GM19035 (cell line): ENCODE data around the gene VARS2.
"Not testable (repeated sequence)": the region's sequence is repeated elsewhere in the genome, so short reads cannot be mapped to it uniquely, and the experiment has no call there.

Experiments
- ATAC-seq: cut with Tn5 transposase; IDR thresholded peaks from one replicate; pipeline ENCODE4 v1.9.1; 2021; ENCODE audit not compliant: unreplicated experiment

Gene VARS2

GRCh38 chr6:30898750-30899360 is 15.2 kb upstream of the VARS2 start:
- no peak for ATAC-seq

GRCh38 chr6:30900863-30901417 is 13.1 kb upstream of the VARS2 start:
- no peak for ATAC-seq

GRCh38 chr6:30901436-30901835 is 12.6 kb upstream of the VARS2 start:
- ATAC-seq = no peak

DNA sequence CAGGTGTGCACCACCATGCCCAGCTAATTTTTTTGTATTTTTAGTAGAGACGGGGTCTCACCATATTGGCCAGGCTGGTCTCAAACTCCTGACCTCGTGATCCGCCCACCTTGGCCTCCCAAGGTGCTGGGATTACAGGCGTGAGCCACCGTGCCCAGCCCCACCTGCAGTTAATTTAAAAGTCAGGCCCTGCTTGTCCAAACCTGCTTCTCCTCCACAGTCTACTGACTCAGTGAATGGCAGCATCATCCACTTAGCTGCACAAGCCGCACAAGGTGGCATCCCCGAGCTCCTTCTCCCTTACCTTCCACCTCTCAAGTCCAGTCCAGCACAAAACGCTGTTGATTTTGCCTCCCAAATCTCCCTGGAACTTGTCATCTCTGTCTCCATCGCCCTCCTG is 11.8 kb upstream of the VARS2 start:
- ATAC-seq = not testable (repeated sequence)

- no peak for ATAC-seq
These were observed 11.3 kb upstream of the VARS2 start for GRCh38 chr6:30902709-30903108.

DNA sequence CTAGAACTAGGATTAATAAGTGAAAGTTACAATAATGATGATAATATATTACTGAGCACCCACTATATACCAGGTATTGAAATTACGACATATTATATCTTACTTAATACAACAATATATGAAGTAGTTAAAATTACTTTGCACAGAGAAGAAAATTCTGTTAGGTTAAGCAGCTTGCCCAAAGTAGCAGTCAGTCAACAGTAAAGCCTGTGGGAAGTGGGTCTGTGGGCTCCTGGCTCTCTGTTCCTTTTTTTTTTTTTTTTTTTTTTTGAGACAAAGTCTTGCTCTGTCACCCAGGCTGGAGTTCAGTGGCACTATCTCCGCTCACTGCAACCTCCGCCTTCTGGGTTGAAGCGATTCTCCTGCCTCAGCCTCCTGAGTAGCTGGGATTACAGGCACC is 10.8 kb upstream of the VARS2 start:
- ATAC-seq = no peak

GRCh38 chr6:30907290-30907757 is 6.7 kb upstream of the VARS2 start:
- ATAC-seq = not testable (repeated sequence)

DNA sequence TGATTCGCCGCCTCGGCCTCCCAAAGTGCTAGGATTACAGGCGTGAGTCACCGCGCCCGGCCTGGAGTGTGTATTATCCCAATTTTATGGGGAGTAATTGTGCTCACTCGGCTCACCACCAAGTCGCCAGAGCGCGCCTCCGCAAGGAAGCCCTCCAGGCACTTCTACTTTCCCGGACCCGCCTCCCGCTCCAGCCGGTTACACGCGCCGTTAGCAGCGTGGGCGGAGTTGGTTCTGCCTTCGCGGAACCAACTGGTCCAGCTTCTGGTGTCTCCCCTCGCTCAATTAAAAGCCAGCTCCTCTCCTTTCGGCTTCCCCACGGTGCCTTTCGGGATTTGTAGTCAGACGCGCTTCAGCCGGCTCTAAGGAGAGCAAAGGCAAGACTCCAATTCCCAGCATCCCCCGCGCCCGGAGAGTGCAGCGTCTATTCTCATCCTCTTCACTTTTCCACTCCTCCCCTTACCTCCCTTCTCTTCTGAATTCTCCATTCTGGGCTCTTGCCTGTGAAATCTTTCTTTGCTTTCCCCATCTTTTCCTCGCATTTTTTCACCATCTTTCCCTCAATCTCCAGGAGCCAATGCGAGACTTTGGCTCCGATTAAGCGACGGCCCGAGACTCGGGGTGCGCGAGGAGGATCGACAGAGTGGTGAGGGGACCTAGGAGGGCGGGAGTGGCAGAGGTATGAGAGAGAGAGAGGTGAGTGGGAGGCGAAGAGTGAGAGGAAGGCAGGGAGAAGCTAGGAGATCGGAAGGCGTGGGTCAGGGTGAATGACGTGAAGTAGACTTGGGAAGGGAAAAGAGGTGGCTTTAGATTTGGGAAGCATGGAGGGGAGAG is 6.1 kb upstream of the VARS2 start, which contains the start of gene GTF2H4:
Gene GTF2H4 (plus strand): TSS at position 450 of the 834 bp plus-strand sequence.
- peak; percentile 96 for ATAC-seq

DNA sequence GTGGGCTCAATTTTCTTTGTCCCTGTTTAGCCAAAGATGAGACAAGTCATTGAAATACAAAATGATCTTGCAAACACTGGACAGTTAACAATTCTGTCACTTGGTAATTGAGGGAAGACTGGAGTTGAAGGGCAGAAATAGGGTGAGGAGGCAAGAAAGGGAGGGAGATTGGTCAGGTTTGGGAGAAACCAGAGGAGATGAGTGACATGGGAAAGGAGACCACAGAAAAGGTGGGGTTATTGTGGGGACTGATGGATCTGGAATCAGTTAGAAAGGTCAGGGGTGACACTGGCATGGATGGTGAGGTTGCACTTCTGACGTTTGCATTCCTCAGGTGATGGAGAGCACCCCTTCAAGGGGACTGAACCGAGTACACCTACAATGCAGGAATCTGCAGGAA is 5.3 kb upstream of the VARS2 start:
- no peak for ATAC-seq

- ATAC-seq = not testable (repeated sequence)
These were observed 3.6 kb upstream of the VARS2 start for GRCh38 chr6:30910473-30910872.

DNA sequence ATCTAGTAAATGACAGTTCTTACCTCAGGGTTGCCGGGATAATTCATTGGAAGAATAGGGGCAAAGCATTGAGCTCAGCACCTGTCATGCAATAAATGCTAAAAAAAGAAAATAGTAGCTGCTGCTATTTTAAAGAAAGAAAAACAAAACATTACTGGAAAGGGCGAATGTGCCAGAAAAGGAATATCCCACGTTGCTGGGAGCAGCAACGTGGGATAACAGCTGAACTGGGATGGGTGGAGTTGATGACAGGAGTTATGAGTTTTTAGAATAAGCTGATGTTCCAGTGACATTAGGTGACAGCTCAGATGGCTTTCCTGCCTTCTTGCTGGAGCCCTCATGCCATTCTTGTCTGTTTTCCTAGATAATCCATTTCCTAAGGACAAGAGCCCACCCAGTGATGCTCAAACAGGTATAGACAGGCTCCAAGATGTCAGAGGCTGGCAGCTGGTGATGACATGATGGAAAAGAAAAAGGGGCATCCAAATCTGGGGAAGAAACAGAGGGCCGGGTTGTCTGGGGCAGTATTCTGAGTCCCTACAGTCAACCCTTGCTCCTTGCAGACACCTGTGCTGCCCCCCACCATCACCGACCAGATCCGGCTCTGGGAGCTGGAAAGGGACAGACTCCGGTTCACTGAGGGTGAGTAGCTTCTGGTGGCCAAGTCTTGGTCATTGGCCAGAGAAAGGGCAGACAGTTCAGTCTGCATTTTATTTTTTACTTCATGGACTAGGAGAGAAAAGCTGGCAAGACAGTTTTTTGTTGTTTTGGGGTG is 1.1 kb upstream of the VARS2 start:
- ATAC-seq = no peak

GRCh38 chr6:30913721-30914075 is 340 bp upstream of the VARS2 start:
- peak; percentile 13 for ATAC-seq

DNA sequence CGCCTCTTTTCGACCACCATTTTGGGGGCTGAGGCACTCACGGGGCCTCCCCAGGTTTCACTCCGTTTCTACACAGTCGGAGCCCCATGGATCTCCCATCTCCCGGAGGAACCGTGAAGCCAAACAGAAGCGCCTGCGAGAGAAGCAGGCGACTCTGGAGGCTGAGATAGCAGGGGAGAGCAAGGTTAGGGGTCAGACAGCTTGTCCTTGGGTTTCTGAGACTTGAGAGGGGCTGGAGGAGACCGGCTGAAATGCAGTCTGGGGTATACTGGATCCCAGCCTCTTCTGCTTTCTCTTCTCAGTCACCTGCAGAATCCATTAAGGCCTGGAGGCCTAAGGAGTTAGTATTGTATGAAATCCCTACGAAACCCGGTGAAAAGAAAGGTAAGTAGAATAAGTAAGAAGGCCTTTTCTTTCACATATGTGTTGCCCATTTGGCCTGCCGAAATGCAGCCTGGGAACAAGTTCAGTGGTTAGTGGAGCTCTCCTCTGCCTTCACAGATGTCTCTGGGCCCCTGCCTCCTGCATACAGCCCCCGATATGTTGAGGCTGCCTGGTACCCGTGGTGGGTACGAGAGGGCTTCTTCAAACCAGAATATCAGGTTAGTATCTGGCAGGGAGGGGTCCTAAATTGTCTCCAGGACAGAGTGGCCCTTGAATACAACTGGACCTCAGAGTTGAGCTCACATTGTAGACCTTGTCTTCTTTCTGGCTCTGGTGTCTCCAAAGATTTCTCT is 984 bp downstream of the VARS2 start:
- ATAC-seq = no peak

GRCh38 chr6:30915591-30915946 is 1.5 kb downstream of the VARS2 start:
- no peak for ATAC-seq

- ATAC-seq = no peak
These were observed 3.0 kb downstream of the VARS2 start for GRCh38 chr6:30917041-30917440.

- ATAC-seq = no peak
These were observed 3.4 kb downstream of the VARS2 start for GRCh38 chr6:30917487-30917886.

GRCh38 chr6:30918670-30919069 is 4.6 kb downstream of the VARS2 start:
- ATAC-seq = no peak

DNA sequence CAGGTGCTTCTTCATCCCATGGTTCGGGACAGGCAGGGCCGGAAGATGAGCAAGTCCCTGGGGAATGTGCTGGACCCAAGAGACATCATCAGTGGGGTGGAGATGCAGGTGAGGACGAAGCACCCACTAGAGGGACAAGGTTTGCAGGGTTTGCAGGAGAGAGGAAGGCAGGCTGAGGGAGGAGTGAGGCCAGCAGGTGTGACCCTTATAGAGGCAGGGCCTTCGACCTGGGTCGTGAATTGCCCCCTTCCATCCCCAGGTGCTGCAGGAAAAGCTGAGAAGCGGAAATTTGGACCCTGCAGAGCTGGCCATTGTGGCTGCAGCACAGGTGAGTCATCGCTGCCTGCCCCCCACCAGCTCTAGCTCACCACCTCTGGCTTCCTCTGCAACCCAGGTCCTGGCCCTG is 8.4 kb downstream of the VARS2 start:
- ATAC-seq = no peak

DNA sequence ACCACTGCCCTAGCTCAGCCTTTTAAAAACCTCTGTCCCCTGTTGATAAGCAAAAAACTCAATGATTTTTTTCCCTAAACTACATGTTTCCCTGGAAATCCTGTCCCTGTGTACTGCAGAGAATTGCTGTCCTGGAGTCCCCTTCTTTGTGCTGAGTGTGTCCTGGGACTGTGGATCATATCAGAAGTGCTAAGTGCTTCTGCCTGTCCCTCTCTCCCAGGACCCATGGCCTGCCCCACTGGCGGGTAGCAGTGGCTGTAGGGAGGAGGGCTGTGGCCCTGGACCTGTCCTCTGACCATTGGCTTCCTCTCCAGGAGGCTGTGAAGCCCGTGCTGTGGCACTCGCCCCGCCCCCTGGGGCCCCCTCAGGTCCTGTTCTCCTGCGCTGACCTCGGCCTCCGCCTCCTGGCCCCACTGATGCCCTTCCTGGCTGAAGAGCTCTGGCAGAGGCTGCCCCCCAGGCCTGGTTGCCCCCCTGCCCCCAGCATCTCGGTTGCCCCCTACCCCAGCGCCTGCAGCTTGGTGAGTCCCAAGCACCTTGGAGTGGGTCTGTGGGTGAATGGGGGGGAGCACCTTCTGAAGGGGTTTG is 10.1 kb downstream of the VARS2 start:
- not testable (repeated sequence) for ATAC-seq

DNA sequence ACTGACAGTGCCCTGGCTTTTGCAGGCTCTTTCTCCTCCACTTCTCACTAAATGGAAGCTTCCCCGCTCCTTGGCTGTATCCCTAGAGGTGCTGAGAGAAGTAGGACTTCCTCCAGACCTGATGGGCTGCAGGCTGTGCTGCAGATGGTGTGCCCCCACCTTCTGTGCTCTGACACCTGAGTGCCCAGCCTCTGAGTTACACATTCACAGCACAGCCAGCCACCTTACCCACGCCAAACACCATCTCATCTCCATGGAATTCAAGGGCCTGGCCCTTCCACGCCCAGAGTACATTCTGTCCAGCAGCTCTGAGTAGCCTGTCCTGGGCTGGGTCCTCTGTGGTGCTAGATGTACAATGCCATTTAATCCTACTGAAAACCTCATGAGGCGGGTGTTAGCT is 12.6 kb downstream of the VARS2 start:
- ATAC-seq = no peak
